K562 (cell line): Measurements from ENCODE around the gene BANP. TPM values are rescaled to one million over a fixed set of nuclear protein-coding genes. Genes with fewer than 3 reads are reported as not detected.
A peak's percentile ranks its signal among the peaks of the same experiment; 100 is the strongest.
"Not testable (repeated sequence)": the region's sequence is repeated elsewhere in the genome, so short reads cannot be mapped to it uniquely, and the experiment has no call there.

ENCODE experiments used
- ATAC-seq: fragments of 200-7000 bp; cut with Tn5 transposase; 3 replicates; pipeline ENCODE4 v1.9.1; 2020; ENCODE audit warnings: moderate library complexity
- BruUV-seq: library from RNA; stranded (reverse); fragments of 400-500 nt; replicated peaks from 2 replicates; lab custom pipeline; 2021; lab: Mats Ljungman, UMichigan
- CTCF ChIA-PET: fragments of 300-600 bp; formaldehyde crosslinking; extraction: SDS; loops from one replicate; lab custom pipeline; 2021; ENCODE audit warnings: low intra/inter-chr PET ratio; lab: Yijun Ruan, JAX
- POLR2A ChIA-PET: fragments of 300-600, 350-650 bp; sonication (Branson Sonifier 250); formaldehyde crosslinking; extraction: SDS; loops from one replicate; lab custom pipeline; 2021; ENCODE audit warnings: antibody characterized with exemption, inconsistent platforms; lab: Yijun Ruan, JAX
- DNase-seq, 4 experiments: peaks; one replicate each; pipeline versions ENCODE4 v3.0.0 to v3.0.0-alpha.2; 2011 to 2018; ENCODE audit warnings: low spot score in 3 of 4, mixed read lengths in 3 of 4; ENCODE audit errors: extremely low read depth in 1 of 4
- FAIRE-seq: peaks from 2 replicates; lab custom pipeline; 2011; peaks lifted over from hg19 to GRCh38; lab: Jason Lieb, UNC
- H2AFZ ChIP-seq: 2 replicates; pipeline ENCODE4 v1.6.0; 2011; ENCODE audit warnings: low read depth, low read length, control low read depth, inconsistent platforms
- H3K27ac ChIP-seq: fragments of 200-600 bp; 3 replicates; pipeline ENCODE4 v1.8.0; 2011; ENCODE audit warnings: low read depth, mild to moderate bottlenecking, control low read depth, inconsistent platforms, low read length, moderate library complexity, mixed read lengths; ENCODE audit errors: extremely low read depth
- H3K27me3 ChIP-seq, 2 experiments: fragments of 300-600 bp in 1 of 2; 2 replicates in 1 of 2; 3 replicates in 1 of 2; pipeline versions ENCODE4 v1.6.0 to v1.8.0; 2011; ENCODE audit warnings: inconsistent platforms in 2 of 2, low read length in 2 of 2, mild to moderate bottlenecking in 1 of 2, mixed read lengths in 1 of 2, moderate library complexity in 1 of 2; ENCODE audit not compliant: control insufficient read depth in 2 of 2, insufficient read depth in 2 of 2
- H3K36me3 ChIP-seq: fragments of 300-600 bp; 3 replicates; pipeline ENCODE4 v1.8.0; 2011; ENCODE audit warnings: mild to moderate bottlenecking, low read length, inconsistent platforms; ENCODE audit not compliant: control insufficient read depth, insufficient read depth
- H3K4me1 ChIP-seq, 2 experiments: fragments of 200-600 bp in 1 of 2; replicated peaks in 1 of 2; 2 replicates in 1 of 2; 3 replicates in 1 of 2; pipeline versions ENCODE4 v1.5.1 to v1.8.0; 2011; ENCODE audit warnings: inconsistent platforms in 2 of 2, low read length in 2 of 2, mild to moderate bottlenecking in 1 of 2, mixed read lengths in 1 of 2, moderate library complexity in 1 of 2; ENCODE audit not compliant: control insufficient read depth in 2 of 2, insufficient read depth in 2 of 2
- H3K4me2 ChIP-seq: 2 replicates; pipeline ENCODE4 v1.6.1; 2011; ENCODE audit warnings: low read length, control low read depth, inconsistent platforms, mixed read lengths; ENCODE audit not compliant: insufficient read depth
- H3K4me3 ChIP-seq: fragments of 200-600 bp; sonication (generic), shearing (Covaris generic); 2 replicates; pipeline ENCODE4 v1.5.1; 2016; ENCODE audit warnings: control low read depth, inconsistent platforms
- H3K79me2 ChIP-seq: fragments of 200-600 bp; 3 replicates; pipeline ENCODE4 v1.8.0; 2011; ENCODE audit warnings: low read length, inconsistent platforms; ENCODE audit not compliant: control insufficient read depth, insufficient read depth
- H3K9ac ChIP-seq, 2 experiments: 2 replicates each; pipeline versions ENCODE4 v1.6.0 to v1.6.1; 2011; ENCODE audit warnings: low read depth in 2 of 2, low read length in 2 of 2, control low read depth in 1 of 2, inconsistent platforms in 1 of 2, mild to moderate bottlenecking in 1 of 2, mixed read lengths in 1 of 2; ENCODE audit not compliant: insufficient read depth in 1 of 2
- H3K9me1 ChIP-seq: one replicate; pipeline ENCODE4 v1.6.0; 2011; ENCODE audit warnings: inconsistent platforms, mild to moderate bottlenecking, low read length, moderate library complexity; ENCODE audit not compliant: control insufficient read depth, insufficient read depth
- H3K9me3 ChIP-seq: replicated peaks from 2 replicates; pipeline ENCODE4 v1.5.1; 2011; ENCODE audit warnings: low read depth, low read length, inconsistent platforms; ENCODE audit not compliant: control insufficient read depth, insufficient read depth
- H4K20me1 ChIP-seq: replicated peaks from 2 replicates; pipeline ENCODE4 v1.6.1; 2011; ENCODE audit warnings: low read length, inconsistent platforms, mixed read lengths; ENCODE audit not compliant: control insufficient read depth, insufficient read depth
- SREBF1 ChIP-seq: fragments of 150-350 bp; IDR thresholded peaks from 2 replicates; pipeline ENCODE4 v1.6.1; 2014; ENCODE audit warnings: antibody characterized with exemption, low read depth, low read length, borderline replicate concordance
- WGBS: fragments of 100-300 bp; shearing (Covaris generic); methylation state at CpG from one replicate; pipeline ENCODE4 v1.1.6; 2016; ENCODE audit warnings: low coverage, mixed read lengths; ENCODE audit not compliant: insufficient coverage; ENCODE audit errors: missing lambda C conversion rate; 5-methylcytosine and 5-hydroxymethylcytosine counted together
- in situ Hi-C: fragments of 300-500 bp; cut with MboI; formaldehyde crosslinking; loops from 4 replicates; pipeline ENCODE4 v1.15.0; 2018; ENCODE audit warnings: inconsistent platforms, mixed read lengths
- intact Hi-C: fragments of 100-400 bp; cut with micrococcal nuclease; formaldehyde crosslinking; loops from 2 replicates; pipeline ENCODE4 v1.14.2; 2022
- polyA plus RNA-seq, 8 experiments: library from polyadenylated mRNA; depleted of rRNA in 4 of 8; stranded (reverse) in 5 of 8; unstranded in 3 of 8; fragments of >200 nt; fragmentation: Nextera tagmentation in 2 of 8; fragmentation: Illumina TruSeq in 1 of 8; extraction: Ambion mirVana in 2 of 8; extraction: Trizol in 1 of 8; gene quantifications; 2 replicates each; pipeline versions ENCODE4 v1.2.1 to v1.2.3, GENCODE V29; 2011 to 2014; ENCODE audit warnings: inconsistent platforms in 1 of 8, missing spikeins in 1 of 8
- total RNA-seq, 7 experiments: library from RNA; depleted of rRNA in 6 of 7; stranded (reverse); fragments of >200 nt in 6 of 7; fragmentation: Illumina TruSeq in 2 of 7; extraction: Trizol in 2 of 7; gene quantifications; 2 replicates each; pipeline versions ENCODE4 v1.2.1 to v1.2.3, GENCODE V29; 2011 to 2021; ENCODE audit warnings: low replicate concordance in 1 of 7
- TF ChIP-seq, protein P1 (sequence below), 3 experiments: IDR thresholded peaks in 2 of 3; conservative IDR thresholded peaks in 1 of 3; 2 replicates each; pipeline ENCODE4 v1.5.1; 2011 to 2012; ENCODE audit warnings: low read length in 3 of 3, mild to moderate bottlenecking in 3 of 3, control low read depth in 2 of 3, improper control_type of control experiment in 1 of 3, inconsistent platforms in 1 of 3, low read depth in 1 of 3, mixed read lengths in 1 of 3, moderate library complexity in 1 of 3; ENCODE audit not compliant: insufficient read depth in 2 of 3
- TF ChIP-seq, protein P2 (sequence below): IDR thresholded peaks from 3 replicates; pipeline ENCODE4 v1.6.1; 2011; ENCODE audit warnings: borderline replicate concordance, mild to moderate bottlenecking, moderate library complexity; ENCODE audit not compliant: insufficient read length; ENCODE audit errors: extremely low read depth
- TF ChIP-seq, protein P3 (sequence below): IDR thresholded peaks from 2 replicates; pipeline ENCODE4 v1.6.1; 2011; ENCODE audit not compliant: insufficient read length; ENCODE audit errors: extremely low read depth

Gene BANP
- total and polyA plus RNA-seq, 9 of the 15 experiments (the other 6 are each of a cell fraction or from before 2014, with no cell fraction given), result 4.6 to 22.1 (median 15.6) TPM

DNA sequence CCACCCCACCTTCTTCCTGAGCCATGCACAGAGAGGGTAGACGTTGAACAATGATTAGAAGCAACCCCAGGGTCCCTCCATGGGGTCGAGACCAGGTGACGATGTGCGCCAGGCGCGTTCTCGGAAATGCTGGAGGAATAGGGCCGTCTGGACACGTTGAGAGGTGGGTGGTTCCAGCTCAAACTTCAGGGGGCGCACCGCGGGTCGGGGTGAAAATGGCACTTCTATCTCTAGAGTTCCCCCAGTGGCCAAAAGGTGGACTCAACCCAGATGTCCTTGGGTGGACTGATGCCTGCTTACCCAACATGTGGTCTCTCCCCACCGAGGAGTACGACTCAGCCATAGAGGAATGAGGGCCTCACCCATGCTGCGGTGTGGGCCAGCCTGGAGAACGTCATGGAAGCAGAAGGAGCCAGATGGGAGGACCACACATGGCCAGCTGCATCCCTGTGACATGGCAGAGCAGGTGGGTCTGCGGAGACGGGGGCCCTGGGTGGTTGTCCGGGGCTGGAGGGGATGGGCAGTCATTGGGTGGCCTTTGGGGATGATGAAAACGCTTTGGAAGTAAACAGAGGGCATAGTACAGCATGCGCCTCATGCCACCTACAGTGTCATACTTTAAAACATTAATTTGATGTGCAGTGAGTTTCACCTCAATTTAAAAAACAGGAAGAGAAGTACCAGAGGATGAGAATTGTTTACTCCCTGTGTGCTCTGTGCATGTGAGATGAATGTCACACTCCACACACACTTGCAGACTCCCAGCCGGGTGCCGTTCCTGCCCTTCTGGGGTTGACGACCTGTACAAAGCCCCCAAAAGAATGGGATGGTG lies 147.7 kb downstream of the BANP start:
- H3K27ac ChIP-seq, H4K20me1 ChIP-seq, H3K79me2 ChIP-seq, H3K4me1 ChIP-seq, BruUV-seq, H3K9ac ChIP-seq, H3K9me1 ChIP-seq, intact Hi-C loops, H3K4me2 ChIP-seq, H3K4me3 ChIP-seq, H3K9me3 ChIP-seq, POLR2A ChIA-PET, in situ Hi-C loops, H3K36me3 ChIP-seq, H2AFZ ChIP-seq, CTCF ChIA-PET: not testable (repeated sequence)
- peak; percentile 65 for ATAC-seq
- 10% methylated on average over 22 of the region's 25 CpGs for WGBS
- peak; percentile 54 for FAIRE-seq
- TF ChIP-seq, protein P1, sequence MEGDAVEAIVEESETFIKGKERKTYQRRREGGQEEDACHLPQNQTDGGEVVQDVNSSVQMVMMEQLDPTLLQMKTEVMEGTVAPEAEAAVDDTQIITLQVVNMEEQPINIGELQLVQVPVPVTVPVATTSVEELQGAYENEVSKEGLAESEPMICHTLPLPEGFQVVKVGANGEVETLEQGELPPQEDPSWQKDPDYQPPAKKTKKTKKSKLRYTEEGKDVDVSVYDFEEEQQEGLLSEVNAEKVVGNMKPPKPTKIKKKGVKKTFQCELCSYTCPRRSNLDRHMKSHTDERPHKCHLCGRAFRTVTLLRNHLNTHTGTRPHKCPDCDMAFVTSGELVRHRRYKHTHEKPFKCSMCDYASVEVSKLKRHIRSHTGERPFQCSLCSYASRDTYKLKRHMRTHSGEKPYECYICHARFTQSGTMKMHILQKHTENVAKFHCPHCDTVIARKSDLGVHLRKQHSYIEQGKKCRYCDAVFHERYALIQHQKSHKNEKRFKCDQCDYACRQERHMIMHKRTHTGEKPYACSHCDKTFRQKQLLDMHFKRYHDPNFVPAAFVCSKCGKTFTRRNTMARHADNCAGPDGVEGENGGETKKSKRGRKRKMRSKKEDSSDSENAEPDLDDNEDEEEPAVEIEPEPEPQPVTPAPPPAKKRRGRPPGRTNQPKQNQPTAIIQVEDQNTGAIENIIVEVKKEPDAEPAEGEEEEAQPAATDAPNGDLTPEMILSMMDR (IDR thresholded peaks at IDR 0.05 in 2 of 3, conservative IDR thresholded peaks at IDR 0.05 in 1 of 3; ENCODE audit: insufficient read depth in 2 of 3, low read depth in 1 of 3, low read length in 3 of 3), result peak; percentile 49 to 90 (median 55)
- peaks cover 18 to 52% of the 10 kb centered on the region in 2 experiments; a peak in 4 of 5 replicates for H3K27me3 ChIP-seq
- DNase-seq, result peak; percentile 18 to 79 (median 61)

DNA sequence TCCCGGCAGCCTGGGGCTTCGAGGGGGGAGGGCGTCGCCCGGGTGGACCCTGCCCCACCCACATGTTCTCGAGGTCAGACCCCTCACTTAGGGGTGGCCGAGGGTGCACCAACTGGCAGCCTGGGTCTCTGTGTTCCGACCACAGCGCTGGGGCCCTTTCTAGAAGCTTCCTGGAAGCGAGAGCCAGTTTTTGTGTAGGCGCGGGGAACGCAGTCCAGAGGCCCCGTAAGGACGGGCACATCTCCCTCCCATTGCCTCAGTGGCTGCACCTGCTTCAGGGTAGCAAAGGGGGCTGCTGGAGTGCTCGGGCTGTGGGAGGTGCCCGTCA lies 148.3 kb downstream of the BANP start:
- intact Hi-C loops, result no loop called here
- H3K4me1 ChIP-seq, result peaks cover 0 to 8% of the 10 kb centered on the region in 2 experiments; a peak in 2 of 5 replicates
- no peak overlapping the region for H3K27ac ChIP-seq
- in situ Hi-C loops, result no loop called here
- no peaks in the 10 kb centered on the region for H3K36me3 ChIP-seq
- 2% methylated on average over 13 of the region's 17 CpGs for WGBS
- H3K9ac ChIP-seq, result no peak overlapping the region
- no peaks in the 10 kb centered on the region for H3K9me1 ChIP-seq
- H3K27me3 ChIP-seq, result peaks cover 18 to 56% of the 10 kb centered on the region in 2 experiments; a peak in 4 of 5 replicates
- BruUV-seq, result no TSS peak
- H3K4me2 ChIP-seq, result no peak overlapping the region
- ATAC-seq (no peak), DNase-seq (no peak), FAIRE-seq (no peak)
- no peaks in the 10 kb centered on the region; the same call in 1 of the 2 replicates for H4K20me1 ChIP-seq
- no peak overlapping the region for H3K4me3 ChIP-seq
- ChIA-PET POLR2A (no interaction called here), CTCF (no interaction called here)
- H3K79me2 ChIP-seq, result no peaks in the 10 kb centered on the region
- no peak overlapping the region for H2AFZ ChIP-seq
- no peaks in the 10 kb centered on the region for H3K9me3 ChIP-seq
- TF ChIP-seq, protein P2, sequence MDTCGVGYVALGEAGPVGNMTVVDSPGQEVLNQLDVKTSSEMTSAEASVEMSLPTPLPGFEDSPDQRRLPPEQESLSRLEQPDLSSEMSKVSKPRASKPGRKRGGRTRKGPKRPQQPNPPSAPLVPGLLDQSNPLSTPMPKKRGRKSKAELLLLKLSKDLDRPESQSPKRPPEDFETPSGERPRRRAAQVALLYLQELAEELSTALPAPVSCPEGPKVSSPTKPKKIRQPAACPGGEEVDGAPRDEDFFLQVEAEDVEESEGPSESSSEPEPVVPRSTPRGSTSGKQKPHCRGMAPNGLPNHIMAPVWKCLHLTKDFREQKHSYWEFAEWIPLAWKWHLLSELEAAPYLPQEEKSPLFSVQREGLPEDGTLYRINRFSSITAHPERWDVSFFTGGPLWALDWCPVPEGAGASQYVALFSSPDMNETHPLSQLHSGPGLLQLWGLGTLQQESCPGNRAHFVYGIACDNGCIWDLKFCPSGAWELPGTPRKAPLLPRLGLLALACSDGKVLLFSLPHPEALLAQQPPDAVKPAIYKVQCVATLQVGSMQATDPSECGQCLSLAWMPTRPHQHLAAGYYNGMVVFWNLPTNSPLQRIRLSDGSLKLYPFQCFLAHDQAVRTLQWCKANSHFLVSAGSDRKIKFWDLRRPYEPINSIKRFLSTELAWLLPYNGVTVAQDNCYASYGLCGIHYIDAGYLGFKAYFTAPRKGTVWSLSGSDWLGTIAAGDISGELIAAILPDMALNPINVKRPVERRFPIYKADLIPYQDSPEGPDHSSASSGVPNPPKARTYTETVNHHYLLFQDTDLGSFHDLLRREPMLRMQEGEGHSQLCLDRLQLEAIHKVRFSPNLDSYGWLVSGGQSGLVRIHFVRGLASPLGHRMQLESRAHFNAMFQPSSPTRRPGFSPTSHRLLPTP, result no peak
- TF ChIP-seq, protein P3, sequence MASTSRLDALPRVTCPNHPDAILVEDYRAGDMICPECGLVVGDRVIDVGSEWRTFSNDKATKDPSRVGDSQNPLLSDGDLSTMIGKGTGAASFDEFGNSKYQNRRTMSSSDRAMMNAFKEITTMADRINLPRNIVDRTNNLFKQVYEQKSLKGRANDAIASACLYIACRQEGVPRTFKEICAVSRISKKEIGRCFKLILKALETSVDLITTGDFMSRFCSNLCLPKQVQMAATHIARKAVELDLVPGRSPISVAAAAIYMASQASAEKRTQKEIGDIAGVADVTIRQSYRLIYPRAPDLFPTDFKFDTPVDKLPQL, result no peak
- no peak for TF ChIP-seq SREBF1
